ENCODE measurements around the gene DERL3. TPM values are rescaled to one million over a fixed set of nuclear protein-coding genes. Genes with fewer than 3 reads are reported as not detected.

Gene DERL3
- total RNA-seq, 1 experiment from 2014 or later: 9.8 TPM

GRCh38 chr22:23817146-23817545, 21.7 kb downstream of the DERL3 start:
- no peak overlapping the region for H2AK5ac ChIP-seq (ENCODE audit: insufficient read length, low read length)
- H3K27me3 Mint-ChIP-seq (ENCODE audit: low read depth): no peaks in the 10 kb centered on the region
- TF ChIP-seq CTCF (conservative IDR thresholded peaks at IDR 0.05): no peak
- H2BK15ac ChIP-seq (ENCODE audit: low read depth, low read length): no peak overlapping the region
- H4K5ac ChIP-seq (ENCODE audit: insufficient read length, low read depth, low read length): no peak overlapping the region
- H2AFZ ChIP-seq (ENCODE audit: low read length): no peak overlapping the region
- WGBS (ENCODE audit: extremely low coverage, insufficient read length, low lambda C conversion rate): no CpG with 5 or more reads among the region's 6 CpGs
- no peak overlapping the region for H3K23ac ChIP-seq (ENCODE audit: insufficient read length, low read depth, low read length)
- no peaks in the 10 kb centered on the region for H3K79me2 ChIP-seq (ENCODE audit: insufficient read depth, low read length)
- no peaks in the 10 kb centered on the region for H3K23me2 ChIP-seq (ENCODE audit: insufficient read length, low read depth, low read length, poor library complexity, severe bottlenecking)
- peak; percentile 12 for DNase-seq
- H3K9ac ChIP-seq (ENCODE audit: extremely low read depth, insufficient read length, low read length): no peak overlapping the region
- no peak overlapping the region for H2BK20ac ChIP-seq (ENCODE audit: low read depth, low read length, poor library complexity, severe bottlenecking)
- H3K14ac ChIP-seq (ENCODE audit: insufficient read depth, low read length): no peak overlapping the region
- peak overlapping the region in 1 of 3 experiments; percentile 88; a peak in 1 of 7 replicates for H3K27ac Mint-ChIP-seq
- no peak overlapping the region for H3K56ac ChIP-seq (ENCODE audit: insufficient read length, low read depth, low read length)
- no peaks in the 10 kb centered on the region for H3K27me3 ChIP-seq (ENCODE audit: insufficient read depth, low read length)
- H3K36me3 Mint-ChIP-seq (ENCODE audit: insufficient read depth in 1 of 3, low read depth in 3 of 3): peaks cover 54 to 93% (median 90%) of the 10 kb centered on the region in 3 experiments
- H4K91ac ChIP-seq (ENCODE audit: insufficient read length, low read depth, low read length): no peak overlapping the region
- no peaks in the 10 kb centered on the region for H3K79me1 ChIP-seq (ENCODE audit: insufficient read depth, low read depth, low read length, poor library complexity, severe bottlenecking)
- H3K4me1 Mint-ChIP-seq: peaks cover 5 to 10% of the 10 kb centered on the region in 2 experiments; a peak in 3 of 4 replicates
- H3K4me3 Mint-ChIP-seq: no peak overlapping the region
- H3K18ac ChIP-seq (ENCODE audit: insufficient read length, low read depth, low read length): no peak overlapping the region
- no peaks in the 10 kb centered on the region for H3K4me1 ChIP-seq (ENCODE audit: insufficient read depth, low read length)
- H3K27ac ChIP-seq (ENCODE audit: insufficient read length, low read depth, low read length): no peak overlapping the region
- no peak overlapping the region for H2BK5ac ChIP-seq (ENCODE audit: insufficient read length, low read length)
- H2BK120ac ChIP-seq (ENCODE audit: low read depth, low read length, poor library complexity, severe bottlenecking): no peak overlapping the region
- H3K9me3 ChIP-seq (ENCODE audit: control insufficient read depth, low read depth, low read length): no peaks in the 10 kb centered on the region
- no peak overlapping the region for H2BK12ac ChIP-seq (ENCODE audit: insufficient read length, low read depth, low read length)
- no peaks in the 10 kb centered on the region for H3K9me3 Mint-ChIP-seq
- no peak overlapping the region for H3K4me2 ChIP-seq (ENCODE audit: insufficient read depth, insufficient read length, low read length)
- H4K8ac ChIP-seq (replicated peaks; ENCODE audit: insufficient read length, low read depth, low read length): no peak overlapping the region
- H4K20me1 ChIP-seq (ENCODE audit: control insufficient read depth, insufficient read depth, insufficient read length): no peaks in the 10 kb centered on the region
- H3T11ph ChIP-seq (ENCODE audit: low read length): no peak overlapping the region
- no peak overlapping the region for H3K4ac ChIP-seq (ENCODE audit: low read depth, low read length)
